Endothelial cell of umbilical vein (primary cell): ENCODE measurements around the gene COPS3. TPM values are rescaled to one million over a fixed set of nuclear protein-coding genes. Genes with fewer than 3 reads are reported as not detected.

Experiments
- BruUV-seq: library from RNA; stranded (reverse); fragments of 400-500 nt; replicated peaks from 2 replicates; lab custom pipeline; 2021; lab: Mats Ljungman, UMichigan
- CTCF ChIA-PET: fragments of 300-600, 350-600 bp; sonication (Branson Sonifier 250); formaldehyde crosslinking; loops from one replicate; lab custom pipeline; 2021; ENCODE audit warnings: antibody characterized with exemption, inconsistent platforms; lab: Charles Lee
- POLR2A ChIA-PET: fragments of 300-600, 350-600 bp; sonication (Branson Sonifier 250); formaldehyde crosslinking; loops from one replicate; lab custom pipeline; 2021; ENCODE audit warnings: antibody characterized with exemption, inconsistent platforms; lab: Charles Lee
- DNase-seq: peaks from one replicate; pipeline ENCODE4 v3.0.0-alpha.2; 2011; ENCODE audit warnings: low read depth, low spot score
- FAIRE-seq: peaks from 2 replicates; lab custom pipeline; 2011; peaks lifted over from hg19 to GRCh38; lab: Jason Lieb, UNC
- H2AFZ ChIP-seq: 2 replicates; pipeline ENCODE4 v1.6.0; 2012; ENCODE audit warnings: low read depth, low read length, control low read depth, inconsistent platforms
- H3K27ac ChIP-seq: 2 replicates; pipeline ENCODE4 v1.5.1; 2011; ENCODE audit warnings: low read depth, mild to moderate bottlenecking, control low read depth, low read length, moderate library complexity; ENCODE audit not compliant: insufficient read depth
- H3K27me3 ChIP-seq, 2 experiments: 2 replicates each; pipeline versions ENCODE4 v1.6.0 to v1.6.1; 2011; ENCODE audit warnings: low read length in 2 of 2, mixed read lengths in 1 of 2; ENCODE audit not compliant: control insufficient read depth in 2 of 2, insufficient read depth in 2 of 2
- H3K36me3 ChIP-seq, 2 experiments: 2 replicates in 1 of 2; 3 replicates in 1 of 2; pipeline ENCODE4 v1.5.1; 2011; ENCODE audit warnings: low read length in 2 of 2, mild to moderate bottlenecking in 1 of 2, moderate library complexity in 1 of 2; ENCODE audit not compliant: control insufficient read depth in 2 of 2, insufficient read depth in 2 of 2; ENCODE audit errors: extremely low read depth in 1 of 2
- H3K4me1 ChIP-seq: 3 replicates; pipeline ENCODE4 v1.5.1; 2011; ENCODE audit warnings: mild to moderate bottlenecking, low read length; ENCODE audit not compliant: control insufficient read depth, insufficient read depth; ENCODE audit errors: extremely low read depth
- H3K4me2 ChIP-seq: 2 replicates; pipeline ENCODE4 v1.6.1; 2011; ENCODE audit warnings: low read length, control low read depth, mixed read lengths; ENCODE audit not compliant: insufficient read depth
- H3K4me3 ChIP-seq, 3 experiments: fragments of 200-600 bp in 1 of 3; sonication (generic), shearing (Covaris generic) in 1 of 3; replicated peaks in 1 of 3; 2 replicates each; pipeline ENCODE4 v1.5.1; 2011 to 2016; ENCODE audit warnings: control low read depth in 3 of 3, low read length in 3 of 3, mild to moderate bottlenecking in 2 of 3, inconsistent platforms in 1 of 3, low read depth in 1 of 3, moderate library complexity in 1 of 3; ENCODE audit not compliant: insufficient read depth in 1 of 3
- H3K79me2 ChIP-seq: 2 replicates; pipeline ENCODE4 v1.6.0; 2012; ENCODE audit warnings: low read length, inconsistent platforms; ENCODE audit not compliant: control insufficient read depth, insufficient read depth
- H3K9ac ChIP-seq: replicated peaks from 2 replicates; pipeline ENCODE3; 2011; ENCODE audit warnings: low read length, control low read depth; ENCODE audit not compliant: insufficient read depth; ENCODE audit errors: extremely low read depth
- H3K9me1 ChIP-seq: replicated peaks from 3 replicates; pipeline ENCODE4 v1.6.0; 2011; ENCODE audit warnings: mild to moderate bottlenecking, low read length; ENCODE audit not compliant: control insufficient read depth, insufficient read depth; ENCODE audit errors: extremely low read depth
- H3K9me3 ChIP-seq: replicated peaks from 2 replicates; pipeline ENCODE4 v1.5.1; 2012; ENCODE audit warnings: low read length, inconsistent platforms; ENCODE audit not compliant: control insufficient read depth, insufficient read depth
- H4K20me1 ChIP-seq: replicated peaks from 2 replicates; pipeline ENCODE3; 2011; ENCODE audit warnings: mild to moderate bottlenecking, low read length; ENCODE audit not compliant: control insufficient read depth, insufficient read depth; ENCODE audit errors: extremely low read depth
- CTCF ChIP-seq, 2 donors: IDR thresholded peaks; 1 replicate in 1 of 2; 2 replicates in 1 of 2; pipeline ENCODE4 v1.5.1; 2011; ENCODE audit warnings: low read length in 2 of 2, mild to moderate bottlenecking in 2 of 2, moderate library complexity in 2 of 2, control low read depth in 1 of 2, inconsistent platforms in 1 of 2, low read depth in 1 of 2; ENCODE audit not compliant: insufficient read depth in 1 of 2; ENCODE audit errors: extremely low read depth in 1 of 2
- EZH2 ChIP-seq: IDR thresholded peaks from 2 replicates; pipeline ENCODE4 v1.6.1; 2012; ENCODE audit warnings: borderline replicate concordance, low read depth, mild to moderate bottlenecking, moderate library complexity, low read length, inconsistent platforms; ENCODE audit not compliant: severe bottlenecking
- FOS ChIP-seq: IDR thresholded peaks from 2 replicates; pipeline ENCODE4 v1.6.1; 2011; ENCODE audit warnings: mild to moderate bottlenecking, low read length, moderate library complexity, borderline replicate concordance; ENCODE audit not compliant: insufficient read depth
- GATA2 ChIP-seq: IDR thresholded peaks from 2 replicates; pipeline ENCODE4 v1.7.0; 2011; ENCODE audit warnings: low read depth, mild to moderate bottlenecking, moderate library complexity, mixed read lengths, low read length; ENCODE audit not compliant: insufficient read length, insufficient read depth
- JUN ChIP-seq: IDR thresholded peaks from 2 replicates; pipeline ENCODE4 v1.6.1; 2011; ENCODE audit warnings: borderline replicate concordance, low read depth; ENCODE audit not compliant: insufficient read length, insufficient read depth
- MYC ChIP-seq: IDR thresholded peaks from one replicate; pipeline ENCODE4 v1.6.1; 2011; ENCODE audit warnings: mild to moderate bottlenecking, low read depth, low read length
- POLR2A ChIP-seq: IDR thresholded peaks from 2 replicates; pipeline ENCODE4 v1.6.1; 2012; ENCODE audit warnings: low read depth, mild to moderate bottlenecking, control low read depth, low read length
- POLR2AphosphoS5 ChIP-seq: IDR thresholded peaks from 2 replicates; pipeline ENCODE4 v1.6.1; 2012; ENCODE audit warnings: low read depth, mild to moderate bottlenecking, control low read depth, low read length, moderate library complexity; ENCODE audit not compliant: insufficient read depth
- dilution Hi-C: fragments of 300-500 bp; cut with MboI; formaldehyde crosslinking; loops from one replicate; pipeline ENCODE4 v1.15.0; 2019; ENCODE audit warnings: low sequenced_read_pairs; ENCODE audit not compliant: extremely low pct_ligation_motif_present
- intact Hi-C: fragments of 100-400 bp; cut with micrococcal nuclease; formaldehyde crosslinking; loops from one replicate; pipeline ENCODE4 v1.10.0; 2022
- polyA plus RNA-seq, 4 experiments: library from polyadenylated mRNA; depleted of rRNA in 3 of 4; stranded (reverse) in 3 of 4; unstranded in 1 of 4; fragments of >200 nt; gene quantifications; 2 replicates each; pipeline versions ENCODE4 v1.2.1 to v1.2.3, GENCODE V29; 2011 to 2012; ENCODE audit warnings: missing spikeins in 1 of 4
- total RNA-seq: library from RNA; stranded (reverse); gene quantifications from 2 replicates; pipeline ENCODE4 v1.2.3, GENCODE V29; 2021
- TF ChIP-seq, protein P1 (sequence below): IDR thresholded peaks from 2 replicates; pipeline ENCODE4 v1.6.1; 2011; ENCODE audit not compliant: insufficient read depth, insufficient read length

The COPS3 gene
- total and polyA plus RNA-seq, 2 donors (not counting 3 experiments of a cell fraction or from before 2014, with no cell fraction given), result 54.8 to 80.9 TPM

DNA sequence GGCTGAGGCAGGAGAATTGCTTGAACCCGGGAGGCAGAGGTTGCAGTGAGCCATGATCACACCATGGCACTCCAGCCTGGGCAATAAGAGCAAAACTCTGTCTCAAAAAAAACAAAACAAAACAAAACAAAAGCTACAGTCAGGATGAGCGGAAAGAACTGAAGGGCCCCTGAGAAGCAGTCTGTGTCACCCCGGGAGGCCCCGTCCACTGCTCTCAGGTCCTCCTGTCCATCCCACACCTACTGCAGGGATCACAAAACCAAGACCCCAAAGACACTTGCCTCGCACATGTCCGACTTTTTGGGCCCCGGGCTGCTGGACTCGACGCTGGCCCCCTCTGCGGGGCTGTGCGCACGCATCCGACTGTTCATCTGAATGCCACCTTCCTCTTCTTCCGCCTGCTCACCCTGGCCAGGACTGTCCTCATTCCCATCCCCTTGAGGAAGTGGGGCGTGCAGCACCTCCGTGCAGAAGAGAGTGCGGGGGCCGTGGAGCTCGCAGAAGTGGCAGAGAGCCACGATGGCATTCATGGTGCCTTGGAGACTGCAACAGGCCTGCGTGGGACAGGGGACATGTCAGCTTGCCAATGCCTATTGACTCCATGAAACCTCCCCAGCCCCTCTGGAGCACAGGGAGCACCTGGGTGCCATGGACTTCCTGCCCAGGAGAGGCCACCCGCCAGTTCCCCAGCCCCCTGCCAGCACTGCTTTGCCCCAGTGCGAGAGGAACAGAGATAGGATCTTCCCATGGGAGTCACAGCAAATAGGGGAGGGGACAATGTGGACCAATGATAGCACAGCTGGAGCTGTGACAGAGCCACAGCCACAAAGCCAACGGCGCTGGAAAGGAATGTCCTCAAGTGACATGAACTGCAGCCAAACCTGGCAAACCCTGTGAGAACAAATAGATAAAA, 53.2 kb downstream of the COPS3 start:
- DNase-seq (no peak), FAIRE-seq (no peak)
- Histone ChIP-seq H3K4me2 (no peak overlapping the region), H4K20me1 (no peaks in the 10 kb centered on the region), H3K79me2 (no peaks in the 10 kb centered on the region), H3K9me3 (no peaks in the 10 kb centered on the region), H3K36me3 (peaks cover 9 to 71% of the 10 kb centered on the region in 2 experiments), H3K27me3 (no peaks in the 10 kb centered on the region), H3K9ac (no peak overlapping the region), H3K4me1 (no peaks in the 10 kb centered on the region), H3K9me1 (no peaks in the 10 kb centered on the region), H3K4me3 (no peak overlapping the region), H2AFZ (no peak overlapping the region), H3K27ac (no peak overlapping the region)
- ChIA-PET POLR2A (no interaction called here), CTCF (interaction anchor here (2.1 kb wide), 1 partner anchor 86 kb away, joined by 9 read pairs; no protein-coding TSS in a partner anchor)
- no TSS peak for BruUV-seq
- dilution Hi-C loops (no loop called here), intact Hi-C loops (no loop called here)
- TF ChIP-seq FOS (no peak), GATA2 (no peak), EZH2 (no peak), POLR2A (no peak), CTCF (IDR thresholded peaks at IDR 0.05; ENCODE audit: extremely low read depth in 1 of 2, insufficient read depth in 1 of 2, low read depth in 1 of 2, low read length in 2 of 2) (no peak), JUN (no peak), MYC (no peak), POLR2AphosphoS5 (no peak)
- TF ChIP-seq, protein P1, sequence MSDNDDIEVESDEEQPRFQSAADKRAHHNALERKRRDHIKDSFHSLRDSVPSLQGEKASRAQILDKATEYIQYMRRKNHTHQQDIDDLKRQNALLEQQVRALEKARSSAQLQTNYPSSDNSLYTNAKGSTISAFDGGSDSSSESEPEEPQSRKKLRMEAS, result no peak
